ENCODE results near the gene HDAC7. TPM values are rescaled to one million over a fixed set of nuclear protein-coding genes. Genes with fewer than 3 reads are reported as not detected.

HDAC7 gene
- total and polyA plus RNA-seq, 4 donors, result 3.5 to 14.7 (median 7.2) TPM

GRCh38 chr12:47789712-47790489 is 29.8 kb downstream of the HDAC7 start:
- Histone ChIP-seq H3K4me1 (ENCODE audit: control insufficient read depth in 4 of 4, insufficient read depth in 4 of 4, low read length in 3 of 4) (no peaks in the 10 kb centered on the region), H3K9me3 (ENCODE audit: control insufficient read depth in 4 of 4, low read length in 3 of 4) (no peaks in the 10 kb centered on the region), H3K27me3 (ENCODE audit: control insufficient read depth in 4 of 4, insufficient read depth in 4 of 4, low read length in 3 of 4) (no peaks in the 10 kb centered on the region), H3K36me3 (ENCODE audit: control insufficient read depth in 4 of 4, insufficient read depth in 3 of 4, low read depth in 1 of 4, low read length in 3 of 4) (peaks cover 2 to 39% (median 4%) of the 10 kb centered on the region in 4 donors), H3K27ac (ENCODE audit: low read depth in 1 of 2, low read length in 2 of 2) (no peak overlapping the region), H3K4me3 (ENCODE audit: low read depth in 1 of 3, low read length in 3 of 3) (no peak overlapping the region), H3K9ac (ENCODE audit: low read depth in 1 of 2, low read length in 2 of 2) (no peak overlapping the region)
- no peak for TF ChIP-seq GABPA (IDR thresholded peaks at IDR 0.05 in 1 of 2, conservative IDR thresholded peaks at IDR 0.05 in 1 of 2)
- no peak for TF ChIP-seq EGR1 (IDR thresholded peaks at IDR 0.05; ENCODE audit: low read depth in 2 of 2)
- TF ChIP-seq SP1 (IDR thresholded peaks at IDR 0.05), result no peak
- TF ChIP-seq, protein P1, sequence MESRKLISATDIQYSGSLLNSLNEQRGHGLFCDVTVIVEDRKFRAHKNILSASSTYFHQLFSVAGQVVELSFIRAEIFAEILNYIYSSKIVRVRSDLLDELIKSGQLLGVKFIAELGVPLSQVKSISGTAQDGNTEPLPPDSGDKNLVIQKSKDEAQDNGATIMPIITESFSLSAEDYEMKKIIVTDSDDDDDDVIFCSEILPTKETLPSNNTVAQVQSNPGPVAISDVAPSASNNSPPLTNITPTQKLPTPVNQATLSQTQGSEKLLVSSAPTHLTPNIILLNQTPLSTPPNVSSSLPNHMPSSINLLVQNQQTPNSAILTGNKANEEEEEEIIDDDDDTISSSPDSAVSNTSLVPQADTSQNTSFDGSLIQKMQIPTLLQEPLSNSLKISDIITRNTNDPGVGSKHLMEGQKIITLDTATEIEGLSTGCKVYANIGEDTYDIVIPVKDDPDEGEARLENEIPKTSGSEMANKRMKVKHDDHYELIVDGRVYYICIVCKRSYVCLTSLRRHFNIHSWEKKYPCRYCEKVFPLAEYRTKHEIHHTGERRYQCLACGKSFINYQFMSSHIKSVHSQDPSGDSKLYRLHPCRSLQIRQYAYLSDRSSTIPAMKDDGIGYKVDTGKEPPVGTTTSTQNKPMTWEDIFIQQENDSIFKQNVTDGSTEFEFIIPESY (IDR thresholded peaks at IDR 0.05), result no peak
- TF ChIP-seq, protein P2, sequence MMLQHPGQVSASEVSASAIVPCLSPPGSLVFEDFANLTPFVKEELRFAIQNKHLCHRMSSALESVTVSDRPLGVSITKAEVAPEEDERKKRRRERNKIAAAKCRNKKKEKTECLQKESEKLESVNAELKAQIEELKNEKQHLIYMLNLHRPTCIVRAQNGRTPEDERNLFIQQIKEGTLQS (IDR thresholded peaks at IDR 0.05), result no peak
- TF ChIP-seq MAX (IDR thresholded peaks at IDR 0.05), result no peak
- no peak for TF ChIP-seq RAD21 (IDR thresholded peaks at IDR 0.05)
- TF ChIP-seq HNF4A (conservative IDR thresholded peaks at IDR 0.05), result no peak
- TF ChIP-seq, protein P3, sequence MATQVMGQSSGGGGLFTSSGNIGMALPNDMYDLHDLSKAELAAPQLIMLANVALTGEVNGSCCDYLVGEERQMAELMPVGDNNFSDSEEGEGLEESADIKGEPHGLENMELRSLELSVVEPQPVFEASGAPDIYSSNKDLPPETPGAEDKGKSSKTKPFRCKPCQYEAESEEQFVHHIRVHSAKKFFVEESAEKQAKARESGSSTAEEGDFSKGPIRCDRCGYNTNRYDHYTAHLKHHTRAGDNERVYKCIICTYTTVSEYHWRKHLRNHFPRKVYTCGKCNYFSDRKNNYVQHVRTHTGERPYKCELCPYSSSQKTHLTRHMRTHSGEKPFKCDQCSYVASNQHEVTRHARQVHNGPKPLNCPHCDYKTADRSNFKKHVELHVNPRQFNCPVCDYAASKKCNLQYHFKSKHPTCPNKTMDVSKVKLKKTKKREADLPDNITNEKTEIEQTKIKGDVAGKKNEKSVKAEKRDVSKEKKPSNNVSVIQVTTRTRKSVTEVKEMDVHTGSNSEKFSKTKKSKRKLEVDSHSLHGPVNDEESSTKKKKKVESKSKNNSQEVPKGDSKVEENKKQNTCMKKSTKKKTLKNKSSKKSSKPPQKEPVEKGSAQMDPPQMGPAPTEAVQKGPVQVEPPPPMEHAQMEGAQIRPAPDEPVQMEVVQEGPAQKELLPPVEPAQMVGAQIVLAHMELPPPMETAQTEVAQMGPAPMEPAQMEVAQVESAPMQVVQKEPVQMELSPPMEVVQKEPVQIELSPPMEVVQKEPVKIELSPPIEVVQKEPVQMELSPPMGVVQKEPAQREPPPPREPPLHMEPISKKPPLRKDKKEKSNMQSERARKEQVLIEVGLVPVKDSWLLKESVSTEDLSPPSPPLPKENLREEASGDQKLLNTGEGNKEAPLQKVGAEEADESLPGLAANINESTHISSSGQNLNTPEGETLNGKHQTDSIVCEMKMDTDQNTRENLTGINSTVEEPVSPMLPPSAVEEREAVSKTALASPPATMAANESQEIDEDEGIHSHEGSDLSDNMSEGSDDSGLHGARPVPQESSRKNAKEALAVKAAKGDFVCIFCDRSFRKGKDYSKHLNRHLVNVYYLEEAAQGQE (IDR thresholded peaks at IDR 0.05), result no peak
- no peak for TF ChIP-seq CTCF (IDR thresholded peaks at IDR 0.05; ENCODE audit: low read depth, low read length, missing input control)
- no peak for TF ChIP-seq HNF4G (IDR thresholded peaks at IDR 0.05)
- TF ChIP-seq TAF1 (conservative IDR thresholded peaks at IDR 0.05), result no peak
- TF ChIP-seq YY1 (IDR thresholded peaks at IDR 0.05), result no peak
- TF ChIP-seq NR2F2 (IDR thresholded peaks at IDR 0.05), result no peak
- no peak for TF ChIP-seq RXRA (IDR thresholded peaks at IDR 0.05)
- TF ChIP-seq FOXA1 (IDR thresholded peaks at IDR 0.05), result no peak
- no peak for DNase-seq (ENCODE audit: low spot score)
- WGBS, result 92% methylated on average over 22 of the region's 22 CpGs

All from liver (tissue), 9 donors.